Stimulated activated memory B cell treated with anti-CD40 and anti-IgM and Interleukin-4, amounts not matched to agents 10 μg/mL and 1 μg/mL and 100 μg/mL, for 72 hours (primary cell): ENCODE results near the gene NGB.

Source experiments
- ATAC-seq: fragments of 150-1000 bp; cut with Tn5 transposase; 2 replicates; pipeline ENCODE4 v1.10.0; 2021
- H3K27ac Mint-ChIP-seq: one replicate; pipeline ENCODE4 v1.8.0; 2022; ENCODE audit warnings: mild to moderate bottlenecking, mixed read lengths
- H3K27me3 Mint-ChIP-seq: one replicate; pipeline ENCODE4 v1.8.0; 2022; ENCODE audit warnings: mixed read lengths
- H3K36me3 Mint-ChIP-seq: one replicate; pipeline ENCODE4 v1.8.0; 2022; ENCODE audit warnings: mixed read lengths
- H3K4me1 Mint-ChIP-seq: one replicate; pipeline ENCODE4 v1.8.0; 2022; ENCODE audit warnings: mixed read lengths
- H3K4me3 Mint-ChIP-seq: one replicate; pipeline ENCODE4 v1.8.0; 2022; ENCODE audit warnings: mild to moderate bottlenecking, moderate library complexity, mixed read lengths
- H3K9me3 Mint-ChIP-seq: one replicate; pipeline ENCODE4 v1.8.0; 2022; ENCODE audit warnings: mixed read lengths

NGB gene

DNA sequence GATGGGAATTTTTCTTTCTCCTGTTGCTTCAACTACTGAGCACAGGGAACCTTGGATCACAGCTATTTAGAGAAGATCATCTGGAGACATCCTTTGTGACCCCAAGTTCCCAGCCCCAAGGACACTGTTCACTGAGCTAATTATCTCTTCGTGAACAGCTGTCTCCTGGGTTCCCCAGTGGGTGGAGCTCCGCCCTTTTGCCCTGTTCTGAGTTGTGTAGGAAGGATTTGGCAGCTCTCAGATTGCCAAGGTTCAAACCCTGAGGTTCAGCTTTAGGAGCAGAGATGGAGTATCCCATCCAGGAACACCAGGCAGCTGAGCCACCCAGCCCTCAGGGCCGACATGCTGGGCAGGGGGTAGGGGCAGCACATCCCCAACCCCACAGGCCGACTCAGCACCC lies 32.0 kb downstream of the NGB start:
- peaks cover 22% of the 10 kb centered on the region for H3K4me1 Mint-ChIP-seq
- ATAC-seq = no peak
- no peaks in the 10 kb centered on the region for H3K27me3 Mint-ChIP-seq
- H3K27ac Mint-ChIP-seq = no peak overlapping the region
- no peaks in the 10 kb centered on the region for H3K36me3 Mint-ChIP-seq
- no peaks in the 10 kb centered on the region for H3K9me3 Mint-ChIP-seq
- no peak overlapping the region for H3K4me3 Mint-ChIP-seq

DNA sequence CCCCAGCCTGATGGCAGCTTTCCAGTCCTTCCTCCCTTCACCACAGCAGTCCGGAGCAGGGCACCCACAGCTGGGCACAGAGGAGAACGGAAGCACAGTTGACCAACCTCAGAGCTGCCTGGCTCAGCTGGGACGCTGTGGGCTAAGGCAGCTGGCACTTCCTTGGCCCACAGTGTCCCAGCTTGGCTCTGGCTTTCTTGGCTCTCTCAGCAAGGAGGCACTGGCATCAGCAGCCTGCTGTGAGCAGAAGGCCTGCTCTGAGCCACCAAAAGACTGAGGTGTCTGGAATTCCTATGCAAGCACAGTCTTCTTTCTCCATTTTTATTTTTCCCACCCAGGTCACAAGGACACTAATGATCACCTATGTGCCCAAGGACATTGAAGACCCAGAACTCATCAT lies 32.6 kb downstream of the NGB start:
- no peak for ATAC-seq
- Mint-ChIP-seq H3K36me3 (no peaks in the 10 kb centered on the region), H3K4me1 (peaks cover 15% of the 10 kb centered on the region), H3K9me3 (no peaks in the 10 kb centered on the region), H3K4me3 (no peak overlapping the region), H3K27ac (no peak overlapping the region), H3K27me3 (no peaks in the 10 kb centered on the region)

DNA sequence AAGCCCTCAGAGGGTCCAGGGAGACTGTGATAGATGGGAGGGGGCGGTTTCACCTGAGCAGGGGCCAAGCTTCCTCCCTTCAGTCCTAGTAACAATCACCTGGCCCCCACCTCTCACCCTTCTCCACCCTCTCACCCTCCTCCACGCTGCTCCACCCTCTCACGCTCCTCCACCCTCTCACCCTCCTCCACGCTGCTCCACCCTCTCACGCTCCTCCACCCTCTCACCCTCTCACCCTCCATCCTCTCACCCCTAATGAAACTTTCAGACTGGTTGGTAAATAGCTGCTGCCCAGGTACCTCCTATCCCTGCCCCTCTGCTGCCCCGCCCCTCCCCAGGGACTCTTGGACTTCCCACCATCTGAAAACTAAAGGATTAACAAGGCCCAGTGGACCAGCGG lies 34.2 kb downstream of the NGB start:
- no peak for ATAC-seq
- Mint-ChIP-seq H3K9me3 (no peaks in the 10 kb centered on the region), H3K27me3 (no peaks in the 10 kb centered on the region), H3K27ac (no peak overlapping the region), H3K4me3 (no peak overlapping the region), H3K4me1 (peaks cover under 1% of the 10 kb centered on the region), H3K36me3 (no peaks in the 10 kb centered on the region)

DNA sequence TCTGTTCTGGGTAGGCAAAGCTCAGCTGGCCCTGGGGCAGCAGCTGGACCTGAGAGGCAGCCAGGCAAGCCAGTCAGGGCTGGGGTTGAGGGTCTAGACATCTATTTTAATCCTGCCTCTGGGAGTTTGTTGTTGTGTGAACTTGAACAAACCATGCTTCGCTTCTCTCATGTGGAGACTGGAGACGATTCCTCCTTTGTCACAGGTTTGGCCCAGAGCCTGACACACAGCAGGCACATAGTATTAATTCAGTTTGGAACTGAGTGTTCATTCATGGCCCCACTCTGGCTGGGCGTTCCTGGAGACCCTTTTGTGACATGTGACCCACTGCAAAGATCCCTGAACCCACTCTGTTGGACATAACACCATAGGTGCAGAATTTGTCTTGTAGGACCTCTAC lies 39.3 kb downstream of the NGB start:
- Mint-ChIP-seq H3K27ac (no peak overlapping the region), H3K27me3 (peaks cover 14% of the 10 kb centered on the region), H3K36me3 (peaks cover 4% of the 10 kb centered on the region), H3K4me1 (no peaks in the 10 kb centered on the region), H3K9me3 (no peaks in the 10 kb centered on the region), H3K4me3 (no peak overlapping the region)
- ATAC-seq = no peak

DNA sequence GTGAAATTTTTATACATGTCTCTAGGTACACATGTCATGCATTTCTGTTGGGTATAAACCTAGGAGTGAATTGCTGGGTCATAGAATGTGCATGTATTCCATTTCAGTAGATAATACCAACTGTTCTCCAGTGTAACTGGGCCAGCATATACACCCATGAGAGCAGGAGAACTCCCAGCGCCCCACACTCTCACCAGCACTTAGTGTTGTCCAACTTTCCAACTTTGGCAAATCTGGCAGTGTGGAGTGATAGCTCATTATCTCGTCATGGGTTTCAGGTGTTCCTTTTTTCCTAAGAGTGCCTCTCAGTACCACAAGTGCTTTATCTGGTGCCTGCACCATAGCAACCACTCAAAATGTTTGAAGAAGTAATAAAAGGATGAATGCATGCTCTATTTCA lies 40.1 kb downstream of the NGB start:
- Mint-ChIP-seq H3K27me3 (peaks cover 15% of the 10 kb centered on the region), H3K9me3 (no peaks in the 10 kb centered on the region), H3K4me1 (no peaks in the 10 kb centered on the region), H3K4me3 (no peak overlapping the region), H3K27ac (no peak overlapping the region), H3K36me3 (peaks cover 4% of the 10 kb centered on the region)
- no peak for ATAC-seq

DNA sequence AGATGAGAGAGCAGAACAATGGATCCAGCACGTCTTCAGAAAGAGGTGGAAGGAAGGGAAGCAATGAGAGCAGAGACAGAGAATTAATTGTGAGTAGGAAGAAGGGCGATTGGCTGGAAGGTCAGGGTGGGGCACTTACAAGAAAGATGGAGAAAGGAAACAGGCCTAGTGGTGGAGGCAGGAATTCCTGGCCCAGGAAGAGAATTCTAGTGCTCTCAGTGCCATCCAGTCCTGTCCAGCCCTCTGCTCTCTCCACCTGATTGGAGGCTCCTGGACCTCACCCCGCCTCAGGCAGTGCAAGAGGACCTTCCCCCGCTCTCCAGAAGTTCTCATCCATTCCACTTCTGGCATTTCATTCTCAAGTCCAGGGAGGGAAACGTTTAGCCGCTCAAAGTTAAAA lies 43.0 kb downstream of the NGB start:
- Mint-ChIP-seq H3K27ac (no peak overlapping the region), H3K4me3 (no peak overlapping the region), H3K36me3 (peaks cover 4% of the 10 kb centered on the region), H3K27me3 (peaks cover 15% of the 10 kb centered on the region), H3K9me3 (no peaks in the 10 kb centered on the region), H3K4me1 (no peaks in the 10 kb centered on the region)
- no peak for ATAC-seq

DNA sequence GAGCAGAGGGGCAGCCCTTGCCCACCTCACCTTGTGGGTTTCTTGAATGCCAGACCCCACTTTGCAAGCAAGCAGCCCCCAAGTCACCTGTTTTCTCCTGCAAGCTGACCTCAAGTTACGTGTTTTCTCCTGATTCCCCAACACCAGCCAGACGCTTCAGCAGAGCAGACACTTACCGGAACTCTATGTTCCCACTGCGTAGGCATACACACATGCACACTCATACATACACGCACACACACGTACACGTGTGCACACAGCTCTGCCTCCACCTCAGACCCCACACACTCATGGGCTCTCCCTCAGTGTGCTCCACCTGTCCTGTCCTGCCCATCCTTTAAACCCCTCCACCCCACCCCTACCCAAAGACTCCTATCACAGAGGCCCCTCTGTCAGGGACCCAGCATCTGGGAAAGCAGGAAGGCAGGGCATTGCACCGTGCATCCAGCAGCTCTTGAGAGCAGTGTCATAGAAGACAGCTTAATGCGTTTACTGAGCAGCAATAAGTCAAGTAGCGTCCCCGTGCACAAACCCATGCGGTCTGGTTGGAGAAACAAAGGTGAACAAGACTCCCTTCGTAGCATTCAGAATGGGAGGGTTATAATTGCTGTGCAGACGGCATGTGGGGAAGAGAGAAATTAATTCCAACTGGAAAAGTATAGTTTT lies 45.0 kb downstream of the NGB start:
- Mint-ChIP-seq H3K9me3 (peaks cover 4% of the 10 kb centered on the region), H3K27ac (no peak overlapping the region)
- ATAC-seq = no peak

DNA sequence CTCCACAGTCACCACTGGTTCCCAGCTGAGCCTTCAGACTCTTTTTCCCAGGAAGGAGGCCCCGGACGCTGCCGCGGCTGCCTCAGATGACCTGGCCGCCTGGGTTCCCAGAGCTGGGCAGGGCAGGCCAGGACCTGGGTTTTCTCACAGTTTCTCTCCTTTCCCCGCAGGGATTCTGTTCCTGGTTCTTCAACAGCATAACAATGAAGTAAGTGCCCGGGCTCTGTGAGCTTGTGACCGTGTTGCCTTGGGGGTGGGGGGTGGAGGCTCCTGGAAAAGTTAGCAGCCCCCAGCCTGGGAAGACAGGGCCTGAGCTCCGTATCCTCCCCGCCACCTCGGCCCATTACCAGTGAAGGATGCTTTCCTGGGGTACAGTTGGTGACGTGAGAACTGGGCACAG lies 45.8 kb downstream of the NGB start:
- Mint-ChIP-seq H3K4me3 (no peak overlapping the region), H3K27me3 (peaks cover 15% of the 10 kb centered on the region), H3K9me3 (peaks cover 4% of the 10 kb centered on the region), H3K4me1 (no peaks in the 10 kb centered on the region), H3K36me3 (peaks cover 4% of the 10 kb centered on the region), H3K27ac (no peak overlapping the region)
- ATAC-seq = no peak

More for the DNA sequence above, 45.0 kb downstream of the NGB start:
- peaks cover 15% of the 10 kb centered on the region for H3K27me3 Mint-ChIP-seq
- no peaks in the 10 kb centered on the region for H3K4me1 Mint-ChIP-seq
- H3K36me3 Mint-ChIP-seq = peaks cover 4% of the 10 kb centered on the region
- H3K4me3 Mint-ChIP-seq = no peak overlapping the region

DNA sequence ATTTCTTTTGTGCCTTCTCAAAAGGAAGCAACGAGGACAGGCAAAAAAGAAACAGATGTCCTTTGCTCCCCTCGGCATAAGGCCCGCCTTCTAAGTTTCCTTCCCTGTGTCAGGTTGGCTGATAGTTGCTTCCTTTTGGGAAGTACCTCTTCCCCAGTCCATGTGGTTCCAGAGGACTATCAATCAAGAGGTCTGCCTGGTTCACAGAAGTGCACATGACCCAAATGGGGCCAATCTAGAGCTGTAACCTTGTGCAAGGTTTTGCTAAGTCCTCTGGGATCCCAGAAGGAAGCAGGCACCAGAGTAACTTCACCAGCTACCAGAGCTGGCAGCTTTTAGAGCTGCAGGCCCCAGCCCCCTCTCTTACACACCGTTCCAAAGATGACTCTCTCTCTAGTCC lies 46.8 kb downstream of the NGB start:
- ATAC-seq = no peak
- Mint-ChIP-seq H3K36me3 (peaks cover 4% of the 10 kb centered on the region), H3K27me3 (peaks cover 15% of the 10 kb centered on the region), H3K4me1 (no peaks in the 10 kb centered on the region), H3K9me3 (peaks cover 4% of the 10 kb centered on the region), H3K4me3 (no peak overlapping the region), H3K27ac (no peak overlapping the region)

DNA sequence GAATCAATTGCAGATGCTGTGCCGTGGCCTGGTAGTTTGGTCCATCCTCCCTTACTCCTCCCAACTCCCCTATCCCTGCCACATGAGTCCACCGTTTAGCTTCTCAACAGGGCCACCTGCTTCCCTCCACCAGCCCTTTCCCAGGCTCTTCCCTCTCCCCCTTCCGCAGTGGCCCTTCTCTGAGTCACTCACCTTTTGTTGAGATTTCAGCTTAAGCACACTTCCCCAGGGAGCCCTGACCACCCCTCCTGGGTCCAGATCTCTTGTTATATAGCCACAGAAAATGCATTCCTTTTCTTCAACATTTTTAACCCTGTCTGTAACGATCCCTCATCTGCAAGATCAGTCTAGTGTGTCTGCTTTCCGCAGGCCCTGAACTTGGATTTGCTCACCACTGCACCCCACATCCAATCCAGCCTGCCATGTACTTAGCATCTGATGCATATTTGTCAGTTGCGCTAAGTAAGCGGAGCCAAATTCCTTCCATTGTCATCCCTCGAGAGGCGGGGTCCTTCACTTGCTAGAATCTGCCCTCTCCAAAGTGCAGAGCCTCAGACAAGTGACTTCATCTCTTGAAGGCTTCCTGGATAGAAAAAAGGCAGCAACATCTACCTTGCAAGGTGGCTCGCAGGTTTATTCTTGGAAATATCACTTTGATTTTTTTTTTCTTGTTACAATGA lies 48.3 kb downstream of the NGB start:
- H3K4me1 Mint-ChIP-seq = no peaks in the 10 kb centered on the region
- H3K36me3 Mint-ChIP-seq = peaks cover 1% of the 10 kb centered on the region
- H3K9me3 Mint-ChIP-seq = peaks cover 4% of the 10 kb centered on the region
- no peak overlapping the region for H3K4me3 Mint-ChIP-seq
- ATAC-seq = no peak
- H3K27me3 Mint-ChIP-seq = peaks cover 11% of the 10 kb centered on the region
- no peak overlapping the region for H3K27ac Mint-ChIP-seq

DNA sequence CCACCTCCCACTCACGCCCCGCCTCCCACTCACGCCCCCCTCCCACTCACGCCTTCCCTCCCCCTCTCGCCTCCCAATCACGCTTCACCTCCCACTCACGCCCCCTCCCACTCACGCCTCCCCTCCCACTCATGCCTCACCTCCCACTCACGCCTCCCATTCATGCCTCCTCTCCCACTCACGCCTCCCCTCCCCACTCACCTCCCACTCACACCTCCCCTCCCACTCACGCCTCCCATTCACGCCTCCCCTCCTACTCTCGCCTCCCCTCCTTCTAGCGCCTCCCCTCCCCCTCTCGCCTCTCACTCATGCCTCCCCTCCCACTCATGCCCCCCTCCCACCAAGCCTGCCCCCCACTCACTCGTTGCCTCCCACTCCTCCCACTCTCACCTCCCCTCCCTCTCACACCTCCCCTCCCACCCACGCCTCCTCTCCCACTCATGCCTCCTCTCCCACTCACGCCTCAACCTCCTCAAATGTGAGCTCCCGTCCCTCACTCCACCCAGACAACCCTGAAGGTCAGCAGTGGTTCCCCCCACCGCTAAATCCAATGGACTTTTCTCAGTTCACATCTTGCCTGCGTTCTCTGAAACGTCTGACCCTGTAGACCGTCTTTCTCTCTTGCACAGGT lies 49.6 kb downstream of the NGB start:
- peaks cover 13% of the 10 kb centered on the region for H3K27me3 Mint-ChIP-seq
- ATAC-seq = no peak
- H3K9me3 Mint-ChIP-seq = peaks cover 4% of the 10 kb centered on the region
- no peaks in the 10 kb centered on the region for H3K36me3 Mint-ChIP-seq
- H3K4me3 Mint-ChIP-seq = no peak overlapping the region
- no peaks in the 10 kb centered on the region for H3K4me1 Mint-ChIP-seq
- no peak overlapping the region for H3K27ac Mint-ChIP-seq

DNA sequence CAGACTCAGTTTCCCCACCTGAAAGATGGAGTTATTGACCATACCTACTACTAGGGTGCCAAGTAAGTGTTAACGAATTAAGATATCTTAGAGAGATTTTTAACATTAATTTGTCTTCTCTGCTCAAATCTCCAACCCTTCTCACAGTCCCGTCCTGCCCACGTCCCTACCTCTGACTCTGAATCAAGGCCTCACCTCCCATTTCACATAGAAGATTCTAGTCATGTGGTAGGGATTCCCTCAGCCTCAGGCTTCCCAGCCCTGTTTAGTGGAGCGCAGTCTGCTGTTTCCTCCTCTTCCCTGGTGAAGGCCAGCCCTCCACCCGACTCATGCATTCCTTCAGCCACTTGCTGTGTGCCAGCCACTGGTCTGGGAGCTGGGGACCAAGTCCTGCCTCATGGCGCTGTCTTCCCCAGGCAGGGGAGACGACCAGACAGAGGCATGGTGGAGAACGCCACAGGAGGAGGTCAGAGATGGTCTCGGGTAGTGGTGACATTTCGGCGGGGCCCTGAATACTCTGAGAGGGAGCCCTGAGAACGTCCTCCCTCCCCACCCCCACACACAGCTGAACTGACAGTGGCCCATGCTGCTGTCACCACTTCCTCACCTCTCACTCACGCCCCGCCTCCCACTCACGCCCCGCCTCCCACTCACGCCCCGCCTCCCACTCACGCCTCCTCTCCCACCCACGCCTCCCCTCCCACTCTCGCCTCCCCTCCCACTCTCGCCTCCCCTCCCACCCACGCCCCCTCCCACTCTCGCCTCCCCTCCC lies 50.6 kb downstream of the NGB start:
- Mint-ChIP-seq H3K9me3 (peaks cover 4% of the 10 kb centered on the region), H3K4me1 (no peaks in the 10 kb centered on the region), H3K4me3 (no peak overlapping the region), H3K27me3 (peaks cover 22% of the 10 kb centered on the region), H3K27ac (no peak overlapping the region), H3K36me3 (no peaks in the 10 kb centered on the region)
- no peak for ATAC-seq

DNA sequence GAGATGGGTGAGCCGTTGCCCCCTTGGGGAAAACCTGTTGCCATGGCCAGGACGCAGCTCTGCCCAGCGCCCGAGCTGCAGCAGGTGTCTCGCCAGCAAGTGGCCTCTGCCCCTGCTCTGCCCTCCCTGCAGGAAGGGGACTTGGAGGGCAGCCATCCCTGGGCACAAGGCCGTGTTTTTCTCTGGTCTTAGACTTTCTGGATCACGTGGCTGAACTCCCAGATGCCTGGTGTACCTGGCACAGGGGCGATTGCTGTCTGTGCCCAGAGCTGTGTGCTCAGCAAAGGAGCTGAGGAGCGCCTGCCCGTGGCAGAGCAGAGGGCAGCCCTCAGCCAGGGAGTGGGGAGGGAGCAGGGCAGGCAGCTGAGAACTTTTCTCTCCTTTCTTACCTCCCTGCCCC lies 51.4 kb downstream of the NGB start:
- no peak for ATAC-seq
- peaks cover 4% of the 10 kb centered on the region for H3K9me3 Mint-ChIP-seq
- no peak overlapping the region for H3K27ac Mint-ChIP-seq
- no peaks in the 10 kb centered on the region for H3K4me1 Mint-ChIP-seq
- no peaks in the 10 kb centered on the region for H3K36me3 Mint-ChIP-seq
- H3K4me3 Mint-ChIP-seq = no peak overlapping the region
- peaks cover 29% of the 10 kb centered on the region for H3K27me3 Mint-ChIP-seq

DNA sequence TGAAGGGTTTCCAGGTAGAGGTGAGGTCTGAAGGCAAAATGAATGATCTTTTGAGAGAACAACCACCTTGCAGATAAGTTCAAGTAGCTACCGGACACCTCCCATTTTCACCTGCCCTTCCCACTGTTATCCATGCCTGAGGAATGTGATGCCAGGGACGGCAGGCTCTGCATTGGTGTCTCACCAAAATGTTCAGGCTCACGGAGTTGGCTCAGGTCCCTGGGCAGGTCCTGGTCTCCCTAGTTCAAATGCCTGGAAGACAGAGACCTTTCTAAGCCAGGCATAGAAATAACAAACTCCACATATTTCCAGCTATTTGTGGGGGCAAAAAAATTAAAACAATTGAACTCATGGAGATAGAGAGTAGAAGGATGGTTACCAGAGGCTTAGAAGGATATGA lies 53.5 kb downstream of the NGB start:
- ATAC-seq = no peak
- Mint-ChIP-seq H3K4me3 (no peak overlapping the region), H3K9me3 (peaks cover 4% of the 10 kb centered on the region), H3K27me3 (peaks cover 35% of the 10 kb centered on the region), H3K27ac (no peak overlapping the region), H3K36me3 (no peaks in the 10 kb centered on the region), H3K4me1 (peaks cover 11% of the 10 kb centered on the region)
